ENCODE data around the gene EHF. TPM values are rescaled to one million over a fixed set of nuclear protein-coding genes. Genes with fewer than 3 reads are reported as not detected.
"Not testable (repeated sequence)": the region's sequence is repeated elsewhere in the genome, so short reads cannot be mapped to it uniquely, and the experiment has no call there.

EHF gene
- total RNA-seq, 1 donor from 2014 or later: 239 TPM

DNA sequence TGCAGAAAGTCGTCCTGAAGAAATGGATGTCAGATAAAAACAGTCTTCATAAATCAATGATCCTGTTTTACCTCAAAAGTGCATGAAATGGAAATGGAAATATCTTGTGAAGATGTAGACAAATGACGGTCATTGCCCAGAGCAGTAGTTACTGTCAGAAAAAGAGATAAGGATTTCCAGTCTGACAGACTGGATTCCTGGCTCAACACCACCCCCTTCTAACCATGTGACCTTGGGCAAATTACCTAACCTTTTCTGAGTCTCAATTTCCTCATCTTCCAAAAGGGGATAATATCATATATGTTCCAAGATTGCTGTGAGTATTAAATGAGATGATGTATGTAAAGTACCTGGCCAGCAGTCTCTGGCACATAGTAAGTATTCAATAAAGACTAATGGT lies 32.9 kb upstream of the EHF start:
- Histone ChIP-seq H3K36me3 (ENCODE audit: control insufficient read depth, insufficient read depth, low read length) (no peaks in the 10 kb centered on the region), H3K27me3 (ENCODE audit: control insufficient read depth, insufficient read depth, low read length) (no peaks in the 10 kb centered on the region), H3K4me3 (ENCODE audit: low read depth, low read length) (no peak overlapping the region)
- TF ChIP-seq, protein P1, sequence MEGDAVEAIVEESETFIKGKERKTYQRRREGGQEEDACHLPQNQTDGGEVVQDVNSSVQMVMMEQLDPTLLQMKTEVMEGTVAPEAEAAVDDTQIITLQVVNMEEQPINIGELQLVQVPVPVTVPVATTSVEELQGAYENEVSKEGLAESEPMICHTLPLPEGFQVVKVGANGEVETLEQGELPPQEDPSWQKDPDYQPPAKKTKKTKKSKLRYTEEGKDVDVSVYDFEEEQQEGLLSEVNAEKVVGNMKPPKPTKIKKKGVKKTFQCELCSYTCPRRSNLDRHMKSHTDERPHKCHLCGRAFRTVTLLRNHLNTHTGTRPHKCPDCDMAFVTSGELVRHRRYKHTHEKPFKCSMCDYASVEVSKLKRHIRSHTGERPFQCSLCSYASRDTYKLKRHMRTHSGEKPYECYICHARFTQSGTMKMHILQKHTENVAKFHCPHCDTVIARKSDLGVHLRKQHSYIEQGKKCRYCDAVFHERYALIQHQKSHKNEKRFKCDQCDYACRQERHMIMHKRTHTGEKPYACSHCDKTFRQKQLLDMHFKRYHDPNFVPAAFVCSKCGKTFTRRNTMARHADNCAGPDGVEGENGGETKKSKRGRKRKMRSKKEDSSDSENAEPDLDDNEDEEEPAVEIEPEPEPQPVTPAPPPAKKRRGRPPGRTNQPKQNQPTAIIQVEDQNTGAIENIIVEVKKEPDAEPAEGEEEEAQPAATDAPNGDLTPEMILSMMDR (IDR thresholded peaks at IDR 0.05; ENCODE audit: insufficient read depth, low read length, severe bottlenecking): no peak
- FAIRE-seq (no peak), DNase-seq (ENCODE audit: low read depth) (no peak)

DNA sequence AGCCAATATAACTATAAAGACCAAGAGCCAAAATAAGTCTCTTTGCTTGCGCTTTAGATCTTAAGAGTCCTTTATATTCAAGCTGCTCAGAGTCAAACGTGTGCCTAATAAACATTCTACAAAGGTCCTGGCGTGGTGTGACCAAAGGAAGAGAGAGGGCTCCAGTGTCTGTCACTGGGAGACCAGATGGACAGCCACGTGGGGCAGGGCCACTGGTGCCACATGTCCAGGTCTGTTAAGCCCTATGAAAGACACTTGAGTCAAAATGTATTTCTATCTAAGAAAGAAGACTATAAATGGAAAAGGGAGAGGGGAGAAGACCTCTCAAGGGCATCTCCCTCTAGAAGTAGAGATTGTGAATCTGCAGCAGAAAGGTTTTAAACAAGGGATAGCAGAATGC lies 32.2 kb upstream of the EHF start:
- Histone ChIP-seq H3K36me3 (ENCODE audit: control insufficient read depth, insufficient read depth, low read length) (no peaks in the 10 kb centered on the region), H3K27me3 (ENCODE audit: control insufficient read depth, insufficient read depth, low read length) (no peaks in the 10 kb centered on the region), H3K4me3 (ENCODE audit: low read depth, low read length) (no peak overlapping the region)
- FAIRE-seq (no peak), DNase-seq (ENCODE audit: low read depth) (no peak)
- TF ChIP-seq, protein P1 (IDR thresholded peaks at IDR 0.05; ENCODE audit: insufficient read depth, low read length, severe bottlenecking): no peak

DNA sequence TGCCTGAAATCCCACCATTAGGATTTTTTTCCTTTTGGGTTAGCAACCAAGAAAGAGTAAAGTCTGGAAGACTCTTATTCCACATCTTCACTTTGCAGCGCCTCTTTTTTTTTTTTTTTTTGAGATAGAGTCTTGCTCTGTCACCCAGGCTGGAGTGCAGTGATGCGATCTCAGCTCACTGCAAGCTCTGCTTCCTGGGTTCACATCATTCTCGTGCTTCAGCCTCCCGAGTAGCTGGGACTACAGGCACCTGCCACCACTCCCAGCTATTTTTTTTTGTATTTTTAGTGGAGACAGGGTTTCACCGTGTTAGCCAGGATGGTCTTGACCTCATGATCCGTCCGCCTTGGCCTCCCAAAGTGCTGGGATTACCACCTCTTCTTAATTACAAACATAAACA lies 31.7 kb upstream of the EHF start:
- FAIRE-seq; H3K27me3 ChIP-seq (ENCODE audit: control insufficient read depth, insufficient read depth, low read length); DNase-seq (ENCODE audit: low read depth); H3K4me3 ChIP-seq (ENCODE audit: low read depth, low read length); H3K36me3 ChIP-seq (ENCODE audit: control insufficient read depth, insufficient read depth, low read length): not testable (repeated sequence)

- no peak for DNase-seq (ENCODE audit: low read depth)
- Histone ChIP-seq H3K27me3 (ENCODE audit: control insufficient read depth, insufficient read depth, low read length) (no peaks in the 10 kb centered on the region), H3K36me3 (ENCODE audit: control insufficient read depth, insufficient read depth, low read length) (no peaks in the 10 kb centered on the region), H3K4me3 (ENCODE audit: low read depth, low read length) (no peak overlapping the region)
- no peak for FAIRE-seq
- TF ChIP-seq, protein P1 (IDR thresholded peaks at IDR 0.05; ENCODE audit: insufficient read depth, low read length, severe bottlenecking): no peak
Observed at GRCh38 chr11:34593085-34593484, 27.8 kb upstream of the EHF start.

GRCh38 chr11:34594603-34595002 lies 26.3 kb upstream of the EHF start:
- TF ChIP-seq, protein P1 (IDR thresholded peaks at IDR 0.05; ENCODE audit: insufficient read depth, low read length, severe bottlenecking): no peak
- no peaks in the 10 kb centered on the region for H3K36me3 ChIP-seq (ENCODE audit: control insufficient read depth, insufficient read depth, low read length)
- H3K4me3 ChIP-seq (ENCODE audit: low read depth, low read length): no peak overlapping the region
- FAIRE-seq (peak; percentile 80), DNase-seq (ENCODE audit: low read depth) (peak; percentile 95)
- no peaks in the 10 kb centered on the region for H3K27me3 ChIP-seq (ENCODE audit: control insufficient read depth, insufficient read depth, low read length)

GRCh38 chr11:34595391-34595790 lies 25.5 kb upstream of the EHF start:
- DNase-seq (ENCODE audit: low read depth): peak; percentile 65
- H3K27me3 ChIP-seq (ENCODE audit: control insufficient read depth, insufficient read depth, low read length): no peaks in the 10 kb centered on the region
- no peak for FAIRE-seq
- H3K4me3 ChIP-seq (ENCODE audit: low read depth, low read length): no peak overlapping the region
- TF ChIP-seq, protein P1 (IDR thresholded peaks at IDR 0.05; ENCODE audit: insufficient read depth, low read length, severe bottlenecking): no peak
- no peaks in the 10 kb centered on the region for H3K36me3 ChIP-seq (ENCODE audit: control insufficient read depth, insufficient read depth, low read length)
